WERI-Rb-1 (cell line): ENCODE measurements around the gene CST5.

ENCODE experiments used
- DNase-seq: peaks from one replicate; pipeline ENCODE4 v3.0.0-alpha.2; 2020
- H3K27ac ChIP-seq: fragments of 250-450 bp; sonication (Bioruptor Pico); 2 replicates; pipeline ENCODE4 v1.5.1; 2020; ENCODE audit warnings: mild to moderate bottlenecking, moderate library complexity
- H3K27me3 ChIP-seq: fragments of 250-450 bp; sonication (Bioruptor Pico); 2 replicates; pipeline ENCODE4 v1.5.1; 2021; ENCODE audit warnings: mild to moderate bottlenecking, low read depth, moderate library complexity; ENCODE audit not compliant: insufficient read depth, severe bottlenecking
- H3K36me3 ChIP-seq: fragments of 250-450 bp; sonication (Bioruptor Pico); 2 replicates; pipeline ENCODE4 v1.5.1; 2020; ENCODE audit warnings: mild to moderate bottlenecking, moderate library complexity
- H3K4me3 ChIP-seq: 2 replicates; pipeline ENCODE4 v1.5.1; 2011; ENCODE audit warnings: low read depth, mild to moderate bottlenecking, control low read depth, low read length
- H3K9me3 ChIP-seq: fragments of 250-450 bp; sonication (Bioruptor Pico); 2 replicates; pipeline ENCODE4 v1.5.1; 2021; ENCODE audit warnings: mild to moderate bottlenecking, moderate library complexity; ENCODE audit not compliant: severe bottlenecking
- TF ChIP-seq, protein P1 (sequence below): IDR thresholded peaks from 2 replicates; pipeline ENCODE4 v1.5.1; 2011; ENCODE audit warnings: low read depth, mild to moderate bottlenecking, control low read depth, inconsistent platforms, low read length

The CST5 gene, protein sequence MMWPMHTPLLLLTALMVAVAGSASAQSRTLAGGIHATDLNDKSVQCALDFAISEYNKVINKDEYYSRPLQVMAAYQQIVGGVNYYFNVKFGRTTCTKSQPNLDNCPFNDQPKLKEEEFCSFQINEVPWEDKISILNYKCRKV

DNA sequence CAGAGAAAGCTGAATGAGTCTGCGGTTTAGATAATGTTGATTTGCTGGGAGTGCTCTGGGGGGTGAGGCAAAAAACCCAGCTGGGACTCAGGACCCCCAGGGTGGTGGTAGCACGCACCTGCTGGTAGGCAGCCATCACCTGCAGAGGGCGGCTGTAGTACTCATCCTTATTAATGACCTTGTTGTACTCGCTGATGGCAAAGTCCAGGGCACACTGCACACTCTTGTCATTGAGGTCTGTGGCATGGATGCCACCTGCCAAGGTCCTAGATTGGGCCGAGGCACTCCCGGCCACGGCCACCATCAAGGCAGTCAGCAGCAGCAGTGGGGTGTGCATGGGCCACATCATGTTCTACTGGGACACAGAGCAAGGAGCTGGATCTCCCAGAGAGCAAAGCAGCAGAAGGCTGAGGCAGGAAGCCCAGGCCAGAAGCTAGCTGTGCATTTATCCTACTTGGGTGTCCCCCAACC, at the start of gene CST5:
Gene CST5, minus strand, starts transcription at position 421 of the 471 bp plus-strand sequence. Its CDS starts 72 bp downstream, at position 349.
- Histone ChIP-seq H3K4me3 (no peak within 1 kb of the TSS), H3K9me3 (no peaks in the 10 kb centered on the region), H3K27me3 (no peaks in the 10 kb centered on the region), H3K36me3 (no peaks in the 10 kb centered on the region), H3K27ac (no peak within 1 kb of the TSS)
- TF ChIP-seq, protein P1, sequence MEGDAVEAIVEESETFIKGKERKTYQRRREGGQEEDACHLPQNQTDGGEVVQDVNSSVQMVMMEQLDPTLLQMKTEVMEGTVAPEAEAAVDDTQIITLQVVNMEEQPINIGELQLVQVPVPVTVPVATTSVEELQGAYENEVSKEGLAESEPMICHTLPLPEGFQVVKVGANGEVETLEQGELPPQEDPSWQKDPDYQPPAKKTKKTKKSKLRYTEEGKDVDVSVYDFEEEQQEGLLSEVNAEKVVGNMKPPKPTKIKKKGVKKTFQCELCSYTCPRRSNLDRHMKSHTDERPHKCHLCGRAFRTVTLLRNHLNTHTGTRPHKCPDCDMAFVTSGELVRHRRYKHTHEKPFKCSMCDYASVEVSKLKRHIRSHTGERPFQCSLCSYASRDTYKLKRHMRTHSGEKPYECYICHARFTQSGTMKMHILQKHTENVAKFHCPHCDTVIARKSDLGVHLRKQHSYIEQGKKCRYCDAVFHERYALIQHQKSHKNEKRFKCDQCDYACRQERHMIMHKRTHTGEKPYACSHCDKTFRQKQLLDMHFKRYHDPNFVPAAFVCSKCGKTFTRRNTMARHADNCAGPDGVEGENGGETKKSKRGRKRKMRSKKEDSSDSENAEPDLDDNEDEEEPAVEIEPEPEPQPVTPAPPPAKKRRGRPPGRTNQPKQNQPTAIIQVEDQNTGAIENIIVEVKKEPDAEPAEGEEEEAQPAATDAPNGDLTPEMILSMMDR: no peak
- DNase-seq: no peak

DNA sequence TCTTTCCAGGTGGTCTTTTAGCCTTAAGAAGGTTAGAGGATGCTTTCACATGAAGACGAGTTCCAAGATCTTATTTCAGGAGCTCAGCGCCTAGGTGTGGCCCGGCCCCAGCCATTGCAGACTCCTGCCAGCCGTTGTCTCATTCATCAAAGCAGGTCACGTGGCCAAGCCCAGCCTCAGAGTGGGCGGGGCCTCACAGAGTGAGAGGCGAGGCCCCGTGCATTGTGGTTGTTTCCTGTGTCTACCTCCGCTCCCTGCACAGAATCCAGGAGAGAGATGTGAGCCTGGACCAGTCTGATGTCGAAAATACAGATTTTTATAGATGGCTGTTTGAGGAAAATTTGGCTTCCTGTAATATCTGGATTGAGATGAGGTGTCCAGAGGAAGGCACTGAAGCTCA, 49.2 kb upstream of the CST5 start:
- DNase-seq: no peak
- Histone ChIP-seq H3K4me3 (no peak overlapping the region), H3K27me3 (no peaks in the 10 kb centered on the region), H3K36me3 (no peaks in the 10 kb centered on the region), H3K9me3 (no peaks in the 10 kb centered on the region), H3K27ac (no peak overlapping the region)
- TF ChIP-seq, protein P1: no peak

DNA sequence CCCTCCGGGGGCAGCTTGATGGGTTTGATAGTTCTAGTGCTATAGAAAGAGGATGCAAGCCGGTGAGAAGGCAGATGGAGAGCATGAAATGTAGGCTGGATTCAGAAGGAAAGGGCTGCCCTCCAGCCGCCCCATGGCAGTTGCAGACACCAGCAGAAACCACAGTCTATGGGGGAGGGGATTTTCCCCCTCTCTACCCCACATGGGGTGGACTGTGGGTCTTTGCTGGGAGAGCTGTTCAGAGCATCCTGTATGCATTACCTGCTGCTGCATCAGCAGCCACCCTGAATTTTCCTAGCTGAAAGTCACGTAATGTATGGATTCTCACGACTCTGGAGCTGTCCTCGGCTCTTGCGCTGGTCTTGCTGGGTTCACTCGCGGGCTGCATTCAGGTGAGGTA, 48.8 kb upstream of the CST5 start:
- DNase-seq: no peak
- H3K36me3 ChIP-seq: no peaks in the 10 kb centered on the region
- H3K9me3 ChIP-seq: no peaks in the 10 kb centered on the region
- no peaks in the 10 kb centered on the region for H3K27me3 ChIP-seq
- no peak overlapping the region for H3K4me3 ChIP-seq
- TF ChIP-seq, protein P1: no peak
- no peak overlapping the region for H3K27ac ChIP-seq

DNA sequence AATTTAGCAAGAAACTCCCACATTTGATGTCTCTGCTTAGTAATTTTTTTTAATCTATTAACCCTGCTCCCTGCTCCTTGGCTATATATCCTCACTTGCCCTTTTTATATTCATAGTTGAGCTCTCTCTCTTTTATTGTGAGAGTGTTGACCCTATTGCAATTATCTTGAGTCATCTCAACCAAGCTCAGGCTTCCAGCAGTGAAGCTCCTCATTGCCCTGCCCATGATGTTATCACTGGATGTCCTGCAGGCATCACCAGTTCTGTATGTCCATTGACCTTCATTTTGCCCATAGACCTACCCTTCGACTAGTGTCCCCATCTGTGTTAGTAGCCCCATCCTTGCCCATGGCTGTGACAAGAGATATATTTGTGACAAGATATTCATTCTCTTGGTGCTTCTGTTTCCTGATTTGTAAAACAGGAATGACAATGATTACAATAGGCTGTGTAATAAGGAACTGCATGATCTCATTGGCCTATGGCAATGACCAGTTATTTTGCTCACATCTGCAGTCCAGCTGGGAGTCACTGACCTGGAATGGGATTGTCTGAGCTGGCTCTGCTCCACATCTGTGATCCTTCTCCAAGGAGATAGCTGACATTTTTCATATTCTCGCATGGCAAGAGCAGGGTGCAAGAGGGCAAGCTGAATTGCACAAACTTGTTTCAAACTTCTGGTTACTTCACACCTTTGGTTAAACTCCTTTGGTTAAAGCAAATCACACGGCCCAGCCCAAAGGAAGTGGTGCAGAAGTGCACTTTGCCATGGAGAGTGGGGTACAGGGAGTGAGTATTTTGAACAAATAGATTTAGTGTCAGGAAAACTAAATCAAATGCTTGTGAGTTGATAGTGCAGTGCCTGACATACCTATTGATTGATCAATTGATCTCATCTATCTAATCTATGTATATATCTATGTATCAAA, 47.7 kb upstream of the CST5 start:
- no peaks in the 10 kb centered on the region for H3K27me3 ChIP-seq
- TF ChIP-seq, protein P1: no peak
- DNase-seq: no peak

DNA sequence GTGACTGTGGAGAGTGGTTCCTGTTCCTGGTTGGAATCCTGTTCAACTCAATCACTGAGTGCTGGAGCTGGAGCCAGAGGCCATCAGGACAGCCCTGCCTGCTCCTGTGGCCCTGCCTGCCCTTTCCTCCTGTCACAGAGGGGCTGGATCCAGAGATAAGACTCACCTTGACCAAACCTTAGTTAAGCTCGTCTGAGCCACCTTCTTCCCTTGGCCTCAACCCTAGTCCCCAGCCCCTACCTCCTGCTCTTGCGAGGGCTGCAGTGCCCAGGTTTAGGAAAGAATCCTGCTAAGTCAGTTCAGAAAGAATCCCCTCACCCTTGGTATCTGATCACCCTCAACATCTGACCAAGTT, 47.0 kb upstream of the CST5 start:
- peak; percentile 60 for DNase-seq
- TF ChIP-seq, protein P1: no peak
- Histone ChIP-seq H3K27me3 (no peaks in the 10 kb centered on the region), H3K27ac (peak overlapping the region; percentile 39), H3K36me3 (no peaks in the 10 kb centered on the region), H3K4me3 (no peak overlapping the region), H3K9me3 (no peaks in the 10 kb centered on the region)

More for the DNA sequence above, 47.7 kb upstream of the CST5 start:
- Histone ChIP-seq H3K4me3 (no peak overlapping the region), H3K36me3 (no peaks in the 10 kb centered on the region), H3K9me3 (no peaks in the 10 kb centered on the region), H3K27ac (peak overlapping the region; percentile 39)
